WTC11 (cell line): Measurements from ENCODE around the gene INF2.

Experiments used
- E2F4 ChIP-seq: sonication (generic); formaldehyde crosslinking; IDR thresholded peaks from 2 replicates; pipeline ENCODE4 v1.8.1; 2022; ENCODE audit warnings: low read depth, mild to moderate bottlenecking, moderate library complexity, missing genetic modification reagents, borderline replicate concordance
- ELF4 ChIP-seq: sonication (generic); formaldehyde crosslinking; IDR thresholded peaks from 2 replicates; pipeline ENCODE4 v1.8.1; 2022; ENCODE audit warnings: low read depth, mild to moderate bottlenecking, moderate library complexity, missing genetic modification reagents
- ETV6 ChIP-seq: sonication (generic); formaldehyde crosslinking; IDR thresholded peaks from 2 replicates; pipeline ENCODE4 v1.8.1; 2022; ENCODE audit warnings: mild to moderate bottlenecking, missing genetic modification reagents
- JUN ChIP-seq: sonication (generic); formaldehyde crosslinking; IDR thresholded peaks from 2 replicates; pipeline ENCODE4 v1.8.0; 2023; ENCODE audit warnings: mild to moderate bottlenecking, missing genetic modification reagents
- TEAD4 ChIP-seq: sonication (generic); formaldehyde crosslinking; IDR thresholded peaks from 2 replicates; pipeline ENCODE4 v1.8.0; 2022; ENCODE audit warnings: mild to moderate bottlenecking, missing genetic modification reagents
- ZNF263 ChIP-seq: sonication (generic); formaldehyde crosslinking; IDR thresholded peaks from 2 replicates; pipeline ENCODE4 v1.8.1; 2022; ENCODE audit warnings: low read depth, mild to moderate bottlenecking, moderate library complexity, missing genetic modification reagents
- TF ChIP-seq, protein P1 (sequence below): fragments of 200-600 bp; IDR thresholded peaks from 2 replicates; pipeline ENCODE4 v1.8.0; 2022; ENCODE audit warnings: antibody characterized with exemption

DNA sequence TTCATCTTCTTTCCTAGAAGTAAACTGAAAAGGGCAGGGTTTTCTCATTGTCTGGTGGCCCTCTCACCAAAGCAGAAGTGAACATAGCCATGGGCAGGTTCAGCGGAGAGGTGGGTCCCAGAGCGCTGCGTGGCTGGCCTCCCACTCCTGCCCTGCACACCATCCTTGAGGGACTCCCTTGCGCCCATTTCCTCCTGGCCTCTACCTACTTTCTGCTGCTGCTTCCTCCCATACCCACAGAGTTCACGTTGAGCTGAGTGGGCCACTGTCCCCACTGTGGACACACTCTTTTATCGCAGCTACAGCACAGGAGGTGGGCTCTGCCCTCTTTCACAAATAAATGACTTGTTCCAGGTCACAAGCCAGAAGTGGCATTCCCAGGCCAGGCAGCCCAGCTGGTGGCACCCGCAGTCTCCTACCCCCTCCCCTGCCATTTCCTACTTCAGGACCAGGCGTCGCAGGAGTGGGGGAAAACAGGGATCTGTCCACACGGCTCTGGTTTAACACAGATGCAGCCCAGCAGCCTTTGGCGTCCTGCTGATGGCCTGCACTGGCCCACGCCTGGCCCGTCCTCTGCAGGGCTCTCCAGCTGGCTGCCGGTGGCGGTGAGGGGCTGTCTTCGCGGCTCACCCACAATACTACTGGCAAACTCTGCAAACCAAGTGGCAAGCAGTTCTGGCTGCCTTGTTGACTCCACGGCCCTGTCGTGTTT is 68.4 kb downstream of the INF2 start:
- TF ChIP-seq, protein P1, sequence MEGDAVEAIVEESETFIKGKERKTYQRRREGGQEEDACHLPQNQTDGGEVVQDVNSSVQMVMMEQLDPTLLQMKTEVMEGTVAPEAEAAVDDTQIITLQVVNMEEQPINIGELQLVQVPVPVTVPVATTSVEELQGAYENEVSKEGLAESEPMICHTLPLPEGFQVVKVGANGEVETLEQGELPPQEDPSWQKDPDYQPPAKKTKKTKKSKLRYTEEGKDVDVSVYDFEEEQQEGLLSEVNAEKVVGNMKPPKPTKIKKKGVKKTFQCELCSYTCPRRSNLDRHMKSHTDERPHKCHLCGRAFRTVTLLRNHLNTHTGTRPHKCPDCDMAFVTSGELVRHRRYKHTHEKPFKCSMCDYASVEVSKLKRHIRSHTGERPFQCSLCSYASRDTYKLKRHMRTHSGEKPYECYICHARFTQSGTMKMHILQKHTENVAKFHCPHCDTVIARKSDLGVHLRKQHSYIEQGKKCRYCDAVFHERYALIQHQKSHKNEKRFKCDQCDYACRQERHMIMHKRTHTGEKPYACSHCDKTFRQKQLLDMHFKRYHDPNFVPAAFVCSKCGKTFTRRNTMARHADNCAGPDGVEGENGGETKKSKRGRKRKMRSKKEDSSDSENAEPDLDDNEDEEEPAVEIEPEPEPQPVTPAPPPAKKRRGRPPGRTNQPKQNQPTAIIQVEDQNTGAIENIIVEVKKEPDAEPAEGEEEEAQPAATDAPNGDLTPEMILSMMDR, result no peak
- TF ChIP-seq E2F4 (CRISPR knock-in tag) (no peak), ELF4 (CRISPR knock-in tag) (no peak), JUN (CRISPR knock-in tag) (no peak), TEAD4 (CRISPR knock-in tag) (no peak), ETV6 (CRISPR knock-in tag) (no peak), ZNF263 (no peak)
